H9 (cell line): ENCODE results near the gene NLE1. TPM values are rescaled to one million over a fixed set of nuclear protein-coding genes. Genes with fewer than 3 reads are reported as not detected.

Experiments
- DNase-seq: peaks from one replicate; pipeline ENCODE4 v3.0.0-alpha.2; 2017
- H2AFZ ChIP-seq: one replicate; pipeline ENCODE4 v1.6.1; 2013; ENCODE audit warnings: mild to moderate bottlenecking, low read length, control low read depth, moderate library complexity
- H2AK5ac ChIP-seq: 2 replicates; pipeline ENCODE4 v1.6.1; 2013; ENCODE audit warnings: low read length, control low read depth, mixed read lengths; ENCODE audit not compliant: insufficient read length
- H2BK120ac ChIP-seq: one replicate; pipeline ENCODE4 v1.6.1; 2013; ENCODE audit warnings: low read depth, mild to moderate bottlenecking, low read length, control low read depth, inconsistent platforms; ENCODE audit not compliant: poor library complexity, severe bottlenecking
- H2BK12ac ChIP-seq: 2 replicates; pipeline ENCODE4 v1.6.1; 2013; ENCODE audit warnings: low read length, control low read depth, mixed read lengths, low read depth; ENCODE audit not compliant: insufficient read length
- H2BK15ac ChIP-seq: 2 replicates; pipeline ENCODE4 v1.6.1; 2013; ENCODE audit warnings: low read depth, low read length, control low read depth
- H2BK20ac ChIP-seq: one replicate; pipeline ENCODE4 v1.6.1; 2013; ENCODE audit warnings: low read depth, mild to moderate bottlenecking, low read length, control low read depth, inconsistent platforms; ENCODE audit not compliant: poor library complexity, severe bottlenecking
- H2BK5ac ChIP-seq: 2 replicates; pipeline ENCODE4 v1.6.1; 2013; ENCODE audit warnings: low read length, control low read depth, mixed read lengths; ENCODE audit not compliant: insufficient read length
- H3K14ac ChIP-seq: 2 replicates; pipeline ENCODE4 v1.6.1; 2013; ENCODE audit warnings: low read length, control low read depth; ENCODE audit not compliant: insufficient read depth
- H3K18ac ChIP-seq: 2 replicates; pipeline ENCODE4 v1.6.1; 2013; ENCODE audit warnings: low read depth, mild to moderate bottlenecking, mixed read lengths, low read length, control low read depth; ENCODE audit not compliant: insufficient read length
- H3K23ac ChIP-seq: 2 replicates; pipeline ENCODE4 v1.6.1; 2013; ENCODE audit warnings: low read length, control low read depth, mixed read lengths, low read depth; ENCODE audit not compliant: insufficient read length
- H3K23me2 ChIP-seq: 2 replicates; pipeline ENCODE4 v1.6.1; 2013; ENCODE audit warnings: low read depth, mild to moderate bottlenecking, mixed read lengths, low read length, control low read depth; ENCODE audit not compliant: insufficient read length, poor library complexity, severe bottlenecking
- H3K27ac ChIP-seq: 2 replicates; pipeline ENCODE4 v1.5.1; 2013; ENCODE audit warnings: low read length, control low read depth, mixed read lengths, low read depth; ENCODE audit not compliant: insufficient read length
- H3K27me3 ChIP-seq: 2 replicates; pipeline ENCODE4 v1.6.1; 2013; ENCODE audit warnings: low read length, control low read depth, inconsistent platforms; ENCODE audit not compliant: insufficient read depth
- H3K4ac ChIP-seq: 2 replicates; pipeline ENCODE4 v1.6.1; 2013; ENCODE audit warnings: low read depth, mild to moderate bottlenecking, control low read depth, inconsistent platforms, low read length, moderate library complexity
- H3K4me1 ChIP-seq: 2 replicates; pipeline ENCODE4 v1.6.1; 2013; ENCODE audit warnings: low read length, control low read depth, inconsistent platforms; ENCODE audit not compliant: insufficient read depth
- H3K4me2 ChIP-seq: 2 replicates; pipeline ENCODE4 v1.6.1; 2013; ENCODE audit warnings: low read length, control low read depth, mixed read lengths; ENCODE audit not compliant: insufficient read length, insufficient read depth
- H3K56ac ChIP-seq: 2 replicates; pipeline ENCODE4 v1.6.1; 2013; ENCODE audit warnings: low read depth, mild to moderate bottlenecking, mixed read lengths, low read length, control low read depth; ENCODE audit not compliant: insufficient read length
- H3K79me1 ChIP-seq: 2 replicates; pipeline ENCODE4 v1.6.1; 2013; ENCODE audit warnings: low read depth, mild to moderate bottlenecking, moderate library complexity, low read length, control low read depth, inconsistent platforms; ENCODE audit not compliant: insufficient read depth, poor library complexity, severe bottlenecking
- H3K79me2 ChIP-seq: 2 replicates; pipeline ENCODE4 v1.6.1; 2013; ENCODE audit warnings: low read length, control low read depth, inconsistent platforms; ENCODE audit not compliant: insufficient read depth
- H3K9ac ChIP-seq: 2 replicates; pipeline ENCODE4 v1.6.1; 2013; ENCODE audit warnings: low read length, control low read depth, mixed read lengths; ENCODE audit not compliant: insufficient read length; ENCODE audit errors: extremely low read depth
- H3K9me3 ChIP-seq: one replicate; pipeline ENCODE4 v1.6.1; 2013; ENCODE audit warnings: low read depth, low read length, inconsistent platforms; ENCODE audit not compliant: control insufficient read depth
- H3T11ph ChIP-seq: one replicate; pipeline ENCODE4 v1.6.1; 2013; ENCODE audit warnings: mild to moderate bottlenecking, low read length, control low read depth, inconsistent platforms
- H4K20me1 ChIP-seq: one replicate; pipeline ENCODE4 v1.6.1; 2013; ENCODE audit not compliant: control insufficient read depth, insufficient read length, insufficient read depth
- H4K5ac ChIP-seq: 2 replicates; pipeline ENCODE4 v1.6.1; 2013; ENCODE audit warnings: low read depth, mild to moderate bottlenecking, mixed read lengths, low read length, control low read depth; ENCODE audit not compliant: insufficient read length
- H4K8ac ChIP-seq: replicated peaks from 2 replicates; pipeline ENCODE4 v1.6.1; 2013; ENCODE audit warnings: low read length, control low read depth, mixed read lengths, low read depth; ENCODE audit not compliant: insufficient read length
- H4K91ac ChIP-seq: 2 replicates; pipeline ENCODE4 v1.6.1; 2013; ENCODE audit warnings: low read depth, mild to moderate bottlenecking, moderate library complexity, mixed read lengths, low read length, control low read depth; ENCODE audit not compliant: insufficient read length
- H3K27ac Mint-ChIP-seq, 3 experiments: 2 replicates in 2 of 3; 3 replicates in 1 of 3; pipeline ENCODE4 v1.8.0; 2020 to 2021; ENCODE audit warnings: mixed read lengths in 3 of 3, mild to moderate bottlenecking in 1 of 3, moderate library complexity in 1 of 3
- H3K27me3 Mint-ChIP-seq: 2 replicates; pipeline ENCODE4 v1.8.0; 2021; ENCODE audit warnings: low read depth, mild to moderate bottlenecking, moderate library complexity, mixed read lengths
- H3K36me3 Mint-ChIP-seq, 3 experiments: 2 replicates in 2 of 3; 3 replicates in 1 of 3; pipeline ENCODE4 v1.8.0; 2020 to 2021; ENCODE audit warnings: low read depth in 3 of 3, mixed read lengths in 3 of 3; ENCODE audit not compliant: insufficient read depth in 1 of 3
- H3K4me1 Mint-ChIP-seq, 2 experiments: 2 replicates each; pipeline ENCODE4 v1.8.0; 2020; ENCODE audit warnings: mixed read lengths in 2 of 2
- H3K4me3 Mint-ChIP-seq, 2 experiments: 2 replicates in 1 of 2; 3 replicates in 1 of 2; pipeline ENCODE4 v1.8.0; 2020 to 2021; ENCODE audit warnings: mild to moderate bottlenecking in 2 of 2, mixed read lengths in 2 of 2, moderate library complexity in 1 of 2
- H3K9me3 Mint-ChIP-seq, 2 experiments: 2 replicates in 1 of 2; 3 replicates in 1 of 2; pipeline ENCODE4 v1.8.0; 2020; ENCODE audit warnings: mild to moderate bottlenecking in 2 of 2, mixed read lengths in 2 of 2, moderate library complexity in 1 of 2
- CTCF ChIP-seq: fragments of 200-600 bp; sonication (generic); conservative IDR thresholded peaks from 3 replicates; pipeline ENCODE4 v1.8.0; 2021; ENCODE audit warnings: antibody characterized with exemption, mild to moderate bottlenecking
- WGBS: extraction: QIAGEN DNeasy Blood & Tissue Kit; methylation state at CpG from one replicate; pipeline ENCODE4 v1.1.7; 2013; ENCODE audit warnings: missing lambda C conversion rate, low lambda C conversion rate, mixed read lengths; ENCODE audit not compliant: insufficient read length; ENCODE audit errors: extremely low coverage; 5-methylcytosine and 5-hydroxymethylcytosine counted together
- total RNA-seq: library from RNA; stranded (reverse); gene quantifications from 2 replicates; pipeline ENCODE4 v1.2.1, GENCODE V29; 2021

The NLE1 gene
- total RNA-seq, 1 experiment from 2014 or later = 43.9 TPM

GRCh38 chr17:35101036-35101435 lies 41.1 kb downstream of the NLE1 start:
- H3K9me3 Mint-ChIP-seq = no peaks in the 10 kb centered on the region
- no peaks in the 10 kb centered on the region for H3K79me2 ChIP-seq
- H3K18ac ChIP-seq = no peak overlapping the region
- no peaks in the 10 kb centered on the region for H4K20me1 ChIP-seq
- H3K9ac ChIP-seq = no peak overlapping the region
- H3K4me1 Mint-ChIP-seq = no peaks in the 10 kb centered on the region
- H3K4me2 ChIP-seq = no peak overlapping the region
- H2BK20ac ChIP-seq = no peak overlapping the region
- H3K23me2 ChIP-seq = no peaks in the 10 kb centered on the region
- no peak overlapping the region; a peak in 1 of 7 replicates for H3K27ac Mint-ChIP-seq
- no peak overlapping the region for H2BK5ac ChIP-seq
- no peak overlapping the region for H3K56ac ChIP-seq
- no peak overlapping the region for H3K14ac ChIP-seq
- H3K36me3 Mint-ChIP-seq = peaks cover 2 to 45% (median 40%) of the 10 kb centered on the region in 3 experiments; a peak in 6 of 7 replicates
- H4K5ac ChIP-seq = no peak overlapping the region
- no peaks in the 10 kb centered on the region for H3K9me3 ChIP-seq
- no peak overlapping the region for H3K4me3 Mint-ChIP-seq
- no peaks in the 10 kb centered on the region for H3K27me3 ChIP-seq
- H3K4me1 ChIP-seq = no peaks in the 10 kb centered on the region
- H2AFZ ChIP-seq = no peak overlapping the region
- TF ChIP-seq CTCF = no peak
- H3K4ac ChIP-seq = no peak overlapping the region
- no peak overlapping the region for H2BK15ac ChIP-seq
- DNase-seq = no peak
- no peaks in the 10 kb centered on the region for H3K27me3 Mint-ChIP-seq
- WGBS = no CpG with 5 or more reads among the region's 14 CpGs
- no peak overlapping the region for H3K27ac ChIP-seq
- no peak overlapping the region for H2BK120ac ChIP-seq
- H4K8ac ChIP-seq = no peak overlapping the region
- H3K79me1 ChIP-seq = no peaks in the 10 kb centered on the region
- no peak overlapping the region for H2AK5ac ChIP-seq
- H3K23ac ChIP-seq = no peak overlapping the region
- no peak overlapping the region for H4K91ac ChIP-seq
- no peak overlapping the region for H2BK12ac ChIP-seq
- H3T11ph ChIP-seq = no peak overlapping the region
